ENCODE data around the gene SELENON.
A peak's percentile ranks its signal among the peaks of the same experiment; 100 is the strongest.

Gene SELENON

DNA sequence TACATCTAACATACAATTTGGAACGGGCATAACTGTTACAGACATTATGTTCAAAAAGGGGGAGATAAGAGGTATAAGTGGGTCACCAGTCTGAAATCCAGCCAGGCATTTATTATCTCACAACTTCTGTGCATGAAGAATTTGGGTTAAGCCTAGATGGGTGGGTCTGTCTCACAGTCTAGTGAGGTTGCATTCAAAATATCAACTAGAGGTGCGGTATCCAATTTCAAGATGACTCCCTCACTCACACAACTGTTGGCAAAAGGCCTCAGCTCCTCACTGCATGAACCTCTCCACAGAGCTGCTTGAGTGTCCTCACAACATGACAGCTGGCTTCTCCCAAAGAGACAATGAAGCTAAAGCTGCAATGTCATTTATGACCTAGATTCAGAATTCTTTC is 54.6 kb downstream of the SELENON start:
- TF ChIP-seq, protein P1, sequence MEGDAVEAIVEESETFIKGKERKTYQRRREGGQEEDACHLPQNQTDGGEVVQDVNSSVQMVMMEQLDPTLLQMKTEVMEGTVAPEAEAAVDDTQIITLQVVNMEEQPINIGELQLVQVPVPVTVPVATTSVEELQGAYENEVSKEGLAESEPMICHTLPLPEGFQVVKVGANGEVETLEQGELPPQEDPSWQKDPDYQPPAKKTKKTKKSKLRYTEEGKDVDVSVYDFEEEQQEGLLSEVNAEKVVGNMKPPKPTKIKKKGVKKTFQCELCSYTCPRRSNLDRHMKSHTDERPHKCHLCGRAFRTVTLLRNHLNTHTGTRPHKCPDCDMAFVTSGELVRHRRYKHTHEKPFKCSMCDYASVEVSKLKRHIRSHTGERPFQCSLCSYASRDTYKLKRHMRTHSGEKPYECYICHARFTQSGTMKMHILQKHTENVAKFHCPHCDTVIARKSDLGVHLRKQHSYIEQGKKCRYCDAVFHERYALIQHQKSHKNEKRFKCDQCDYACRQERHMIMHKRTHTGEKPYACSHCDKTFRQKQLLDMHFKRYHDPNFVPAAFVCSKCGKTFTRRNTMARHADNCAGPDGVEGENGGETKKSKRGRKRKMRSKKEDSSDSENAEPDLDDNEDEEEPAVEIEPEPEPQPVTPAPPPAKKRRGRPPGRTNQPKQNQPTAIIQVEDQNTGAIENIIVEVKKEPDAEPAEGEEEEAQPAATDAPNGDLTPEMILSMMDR (IDR thresholded peaks at IDR 0.05; ENCODE audit: low read depth, low read length), result no peak
- DNase-seq (ENCODE audit: extremely low read depth, low read depth), result no peak

DNA sequence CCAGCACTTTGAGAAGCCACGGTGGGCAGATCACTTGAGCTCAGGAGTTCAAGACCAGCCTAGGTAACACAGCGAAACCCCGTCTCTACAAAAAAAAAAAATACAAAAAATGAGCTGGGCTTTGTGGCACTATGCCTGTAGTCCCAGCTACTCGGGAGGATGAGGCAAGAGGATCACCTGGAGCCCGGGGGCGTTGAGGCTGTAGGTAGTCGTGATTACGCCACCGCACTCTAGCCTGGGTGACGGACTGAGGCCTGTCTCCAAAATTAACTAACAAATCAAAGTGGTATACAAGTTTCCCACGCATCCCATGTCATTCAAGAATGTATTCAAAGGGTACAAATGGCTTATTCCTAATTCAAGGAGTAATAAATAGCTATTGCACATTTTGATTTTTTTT is 56.9 kb downstream of the SELENON start:
- DNase-seq (ENCODE audit: extremely low read depth, low read depth), result no peak

DNA sequence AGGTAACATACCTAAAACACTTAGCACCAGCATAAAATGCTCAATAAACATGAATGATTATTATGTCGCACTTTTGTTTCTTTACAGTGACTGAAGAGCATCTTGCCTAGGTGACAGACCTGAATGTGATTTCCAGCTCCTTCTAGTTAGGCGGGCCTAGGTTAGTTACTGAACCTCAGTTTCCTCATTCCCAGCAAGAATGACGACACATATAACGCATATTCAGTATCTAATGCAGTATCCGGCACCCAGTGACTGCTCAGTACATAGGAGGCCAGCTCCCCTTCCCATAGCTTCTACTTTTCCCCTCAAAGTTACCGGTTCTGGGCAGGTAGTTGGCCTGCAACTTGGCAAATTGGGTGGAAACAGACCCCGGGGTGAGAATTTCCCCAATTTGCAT is 58.5 kb downstream of the SELENON start:
- DNase-seq (ENCODE audit: extremely low read depth, low read depth), result no peak
- TF ChIP-seq, protein P1 (IDR thresholded peaks at IDR 0.05; ENCODE audit: low read depth, low read length), result no peak

More for the DNA sequence above, 56.9 kb downstream of the SELENON start:
- TF ChIP-seq, protein P1 (IDR thresholded peaks at IDR 0.05; ENCODE audit: low read depth, low read length), result no peak

DNA sequence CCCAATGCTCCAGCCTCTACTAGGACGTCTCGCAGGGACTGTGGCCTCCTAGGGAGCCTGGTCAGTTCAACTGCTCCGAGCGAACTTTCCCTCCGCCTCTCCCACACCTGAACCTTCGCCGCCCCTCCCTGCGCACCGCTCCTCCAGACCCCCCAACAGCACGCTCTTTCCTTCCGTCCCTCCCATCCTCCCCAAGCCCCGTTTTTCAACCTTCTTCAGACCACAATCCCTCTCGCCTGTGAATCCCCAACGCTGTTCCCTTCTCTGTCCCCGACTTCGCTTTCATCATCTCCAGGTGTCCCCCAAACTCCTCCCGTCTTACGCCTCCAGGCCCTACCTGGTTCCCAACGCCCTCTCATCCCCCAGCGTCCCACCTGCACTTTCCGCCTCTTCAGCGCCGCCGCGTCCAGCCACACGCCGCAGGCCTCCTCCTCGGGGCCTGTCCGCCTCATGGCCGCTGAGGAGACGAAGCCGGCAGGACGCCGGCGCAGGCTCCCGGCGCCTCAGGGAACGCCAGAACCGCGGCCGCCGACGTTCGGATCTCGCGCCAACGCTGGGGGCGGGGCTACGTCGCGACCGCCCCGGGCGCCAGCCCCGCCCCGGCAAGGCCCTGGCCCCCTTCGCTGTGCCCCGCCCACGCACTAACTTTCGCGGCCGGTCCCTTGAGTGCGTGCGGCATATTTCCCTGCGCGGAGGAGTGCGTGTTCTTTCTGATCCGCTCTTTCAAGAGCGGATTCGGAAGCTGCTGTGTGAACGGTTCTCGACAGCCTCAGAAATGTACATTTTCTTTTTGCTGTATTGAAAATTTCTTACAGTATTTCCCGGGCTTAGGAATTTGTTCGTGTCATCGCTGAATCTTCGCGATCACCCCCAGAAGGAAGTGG is 59.2 kb downstream of the SELENON start, which contains the start of gene AUNIP:
Gene AUNIP, minus strand, starts transcription at position 552 of the 884 bp plus-strand sequence. Its CDS starts 100 bp downstream, at position 452.
- TF ChIP-seq, protein P1 (IDR thresholded peaks at IDR 0.05; ENCODE audit: low read depth, low read length), result no peak
- DNase-seq (ENCODE audit: extremely low read depth, low read depth), result peak; percentile 61

DNA sequence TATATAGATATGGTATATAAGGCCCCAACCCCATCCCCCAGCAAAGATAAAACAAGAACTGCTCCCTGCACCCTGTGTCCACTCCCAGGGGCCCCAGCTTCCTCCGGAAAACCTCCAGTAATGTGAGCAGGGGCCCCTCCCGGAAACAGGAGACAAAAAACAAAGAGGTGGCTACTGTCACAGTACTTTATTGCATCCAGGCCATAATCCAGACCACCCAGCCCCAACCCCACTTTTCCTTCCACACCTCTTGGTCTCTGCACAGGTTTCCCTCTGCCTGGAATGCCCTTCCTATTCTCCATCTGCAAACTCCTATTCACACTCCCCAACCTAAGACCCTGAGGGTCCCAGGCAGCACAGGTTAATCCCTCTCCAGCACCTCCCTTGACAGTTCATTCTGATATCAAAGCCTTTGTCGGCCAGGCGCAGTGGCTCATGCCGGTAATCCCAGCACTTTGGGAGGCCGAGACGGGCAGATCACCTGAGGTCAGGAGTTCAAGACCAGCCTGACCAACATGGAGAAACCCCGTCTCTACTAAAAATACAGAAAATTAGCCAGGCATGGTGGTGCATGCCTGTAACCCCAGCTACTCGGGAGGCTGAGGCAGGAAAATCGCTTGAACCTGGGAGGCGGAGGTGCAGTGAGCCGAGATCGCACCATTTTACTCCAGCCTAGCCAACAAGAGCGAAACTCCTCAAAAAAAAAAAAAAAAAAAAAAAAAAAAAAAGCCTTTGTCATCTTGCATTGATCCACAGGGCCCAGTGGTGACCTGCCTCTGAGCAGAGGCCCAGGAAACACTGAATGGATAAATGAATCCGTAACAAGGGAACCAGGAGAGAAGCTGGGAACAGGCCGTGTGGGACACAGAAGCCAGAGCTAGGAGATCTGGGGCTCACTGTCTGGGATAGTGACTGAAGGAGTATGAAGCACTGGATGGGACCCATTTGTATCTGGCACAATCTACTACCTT is 61.6 kb downstream of the SELENON start:
- no peak for DNase-seq (ENCODE audit: extremely low read depth, low read depth)
- TF ChIP-seq, protein P1 (IDR thresholded peaks at IDR 0.05; ENCODE audit: low read depth, low read length), result no peak

DNA sequence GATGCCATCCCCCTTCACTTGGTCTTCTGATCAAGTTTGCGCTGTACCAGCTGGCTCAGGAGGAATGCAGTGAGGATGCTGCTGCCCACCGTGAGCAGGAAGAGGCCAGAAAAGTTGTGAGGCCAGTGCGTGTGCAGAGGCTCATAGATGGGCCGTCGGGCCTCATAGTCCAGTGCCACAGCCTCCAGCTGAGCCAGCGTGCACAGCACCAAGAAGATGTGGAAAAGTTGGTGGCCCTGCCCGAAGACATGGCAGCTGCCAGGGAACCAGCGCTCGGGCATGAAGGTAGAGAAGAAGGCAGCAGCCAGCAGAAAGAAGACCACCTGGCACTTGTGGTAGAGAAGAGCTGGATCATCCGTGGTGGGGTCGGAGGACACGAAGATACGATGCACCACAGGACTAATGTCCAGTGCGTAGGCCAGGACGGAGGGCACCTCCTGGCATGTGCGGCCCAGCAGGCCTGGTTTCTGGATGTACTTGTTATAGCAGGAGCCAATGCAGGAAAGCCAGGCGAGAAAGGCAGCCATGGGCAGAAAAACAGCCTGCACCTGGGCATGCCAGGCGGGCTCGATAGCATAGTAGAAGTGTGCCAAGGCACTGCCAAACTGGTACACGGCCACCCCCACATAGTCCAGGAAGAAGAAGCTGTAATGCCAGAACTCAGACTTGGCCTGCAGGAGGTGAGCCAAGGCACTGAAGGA is 62.9 kb downstream of the SELENON start:
- no peak for DNase-seq (ENCODE audit: extremely low read depth, low read depth)

More for the DNA sequence above, 62.9 kb downstream of the SELENON start:
- TF ChIP-seq, protein P1 (IDR thresholded peaks at IDR 0.05; ENCODE audit: low read depth, low read length), result no peak
